Measurements from ENCODE around the gene ZBED6. TPM values are rescaled to one million over a fixed set of nuclear protein-coding genes. Genes with fewer than 3 reads are reported as not detected.

ZBED6 gene
- total and polyA plus RNA-seq, 9 donors = 2.6 to 39.1 (median 30.9) TPM

DNA sequence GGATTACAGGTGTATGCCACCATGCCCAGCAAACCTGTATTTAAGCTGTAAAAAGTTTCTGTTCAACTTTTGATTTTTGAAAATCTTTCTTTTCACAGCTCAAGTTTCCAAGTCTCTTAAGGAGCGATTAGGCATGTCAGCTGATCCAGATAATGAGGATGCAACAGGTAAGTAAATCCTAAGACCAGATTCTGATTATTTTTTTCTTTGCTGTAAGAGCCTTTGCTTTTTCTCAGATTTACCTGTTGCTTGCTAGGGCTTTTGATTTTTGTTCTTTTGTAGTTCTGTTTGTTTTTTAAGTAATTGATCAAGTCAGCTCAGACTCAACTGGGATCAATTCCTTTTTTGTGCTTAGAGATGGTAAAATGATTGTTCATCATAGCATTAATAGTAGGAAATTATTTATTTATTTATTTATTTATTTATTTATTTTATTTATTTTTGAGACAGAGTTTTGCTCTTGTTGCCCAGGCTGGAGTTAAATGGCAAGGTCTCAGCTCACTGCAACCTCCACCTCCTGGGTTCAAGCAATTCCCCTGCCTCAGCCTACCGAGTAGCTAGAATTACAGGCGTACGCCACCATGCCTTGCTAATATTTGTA is 44.9 kb downstream of the ZBED6 start:
- 94 to 97% (median 95%) methylated on average over 4 of the region's 4 CpGs for WGBS, 3 donors
- intact Hi-C loops (cut with DNase I) = no loop called here
- Histone ChIP-seq H3K4me3 (no peak overlapping the region), H3K36me3 (no peaks in the 10 kb centered on the region), H3K4me1 (ENCODE audit: insufficient read depth) (peaks cover 1% of the 10 kb centered on the region), H3K27me3 (no peaks in the 10 kb centered on the region), H3K9me3 (no peaks in the 10 kb centered on the region), H3K27ac (no peak overlapping the region)
- no peak for DNase-seq
- TF ChIP-seq CTCF (IDR thresholded peaks at IDR 0.05) = no peak
- TF ChIP-seq EP300 (IDR thresholded peaks at IDR 0.05) = no peak
- TF ChIP-seq POLR2A (IDR thresholded peaks at IDR 0.05) = no peak

DNA sequence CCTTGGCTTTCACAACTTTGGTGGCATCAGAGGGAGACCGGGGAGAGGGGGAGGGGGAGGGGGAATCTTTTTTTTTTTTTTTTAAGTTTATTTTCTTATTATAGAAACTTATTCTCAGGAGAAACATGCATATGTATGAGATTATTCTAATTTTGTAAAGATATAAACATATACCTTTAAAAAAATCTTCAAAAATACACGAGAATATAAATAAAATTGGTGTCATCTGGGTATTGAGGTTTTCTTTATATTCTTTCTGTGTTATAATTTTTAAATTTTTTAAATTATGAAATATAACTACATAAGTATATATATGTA is 47.1 kb downstream of the ZBED6 start:
- no peak for DNase-seq
- Histone ChIP-seq H3K9me3 (no peaks in the 10 kb centered on the region), H3K27ac (no peak overlapping the region), H3K4me3 (no peak overlapping the region), H3K36me3 (no peaks in the 10 kb centered on the region), H3K27me3 (no peaks in the 10 kb centered on the region), H3K4me1 (ENCODE audit: insufficient read depth) (peaks cover 1% of the 10 kb centered on the region)
- TF ChIP-seq EP300 (IDR thresholded peaks at IDR 0.05) = no peak
- intact Hi-C loops (cut with DNase I) = no loop called here
- 80 to 99% (median 89%) methylated on average over 2 of the region's 2 CpGs for WGBS, 3 donors

DNA sequence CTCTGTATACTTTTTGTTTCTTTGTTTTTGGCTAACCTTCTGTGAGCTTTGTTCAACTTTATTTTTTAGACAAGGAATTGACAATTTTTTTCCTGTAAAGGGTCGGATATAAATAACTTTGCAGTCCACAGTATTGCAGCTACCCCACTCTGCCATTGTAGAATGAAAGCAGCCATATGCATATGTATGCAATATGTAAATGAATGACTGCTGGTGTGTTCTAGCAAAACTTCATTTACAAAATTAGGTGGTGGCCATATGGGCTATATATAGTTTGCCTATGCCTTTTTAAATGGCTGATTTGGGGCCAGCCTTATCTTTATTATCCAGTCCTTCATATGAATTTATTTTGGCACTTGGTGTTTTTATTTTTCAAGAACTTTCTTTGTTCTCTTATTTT is 48.0 kb downstream of the ZBED6 start:
- DNase-seq = no peak
- intact Hi-C loops (cut with DNase I) = no loop called here
- Histone ChIP-seq H3K4me1 (ENCODE audit: insufficient read depth) (peaks cover 1% of the 10 kb centered on the region), H3K36me3 (no peaks in the 10 kb centered on the region), H3K27ac (no peak overlapping the region), H3K4me3 (no peak overlapping the region), H3K27me3 (no peaks in the 10 kb centered on the region), H3K9me3 (no peaks in the 10 kb centered on the region)
- WGBS, 3 donors = 78 to 86% (median 79%) methylated on average over 1 of the region's 1 CpG
- TF ChIP-seq EP300 (IDR thresholded peaks at IDR 0.05) (no peak), CTCF (IDR thresholded peaks at IDR 0.05) (no peak), POLR2A (IDR thresholded peaks at IDR 0.05) (no peak)

Small RNA genes lying within 50 kb of the gene (small RNA-seq; reads per million reads assigned to genes)
- gene ZC3H11A = not detected

Other genes starting within 250 kb of the ZBED6 start
- 100 to 1,000 TPM in 3 of 7 donors, 10 to 100 TPM in 4; 49.4 to 121 (median 98.8) TPM for gene ATP2B4, start 168.8 kb upstream of the ZBED6 start, total RNA-seq
- gene ATP2B4, start 168.8 kb upstream of the ZBED6 start, polyA plus RNA-seq = 100 to 1,000 TPM in 1 of 2 donors, 10 to 100 TPM in 1; 46.2 to 482 TPM
- gene LAX1, start 30.4 kb upstream of the ZBED6 start, total RNA-seq = under 1 TPM in 6 of 7 donors, not detected in 1; 0.11 to 0.48 (median 0.24) TPM
- 1 to 10 TPM in 1 of 2 donors, under 1 TPM in 1; 0.13 to 1.2 TPM for gene LAX1, start 30.4 kb upstream of the ZBED6 start, polyA plus RNA-seq
- gene ZC3H11A, start within 50 bp of the ZBED6 start, total RNA-seq = 100 to 1,000 TPM in 1 of 7 donors, 10 to 100 TPM in 6; 59.2 to 100 (median 63.2) TPM
- 10 to 100 TPM; 52.9 to 54.2 TPM for gene ZC3H11A, start within 50 bp of the ZBED6 start, polyA plus RNA-seq
- gene SNRPE, start 66.0 kb downstream of the ZBED6 start, total RNA-seq = 100 to 1,000 TPM in 6 of 7 donors, 10 to 100 TPM in 1; 72.5 to 151 (median 127) TPM
- gene SNRPE, start 66.0 kb downstream of the ZBED6 start, polyA plus RNA-seq = 100 to 1,000 TPM; 148 to 168 TPM

Data from ovary (tissue), 9 donors.